AG04449 (cell line): ENCODE results near the gene MX2.

Source experiments
- CTCF ChIA-PET: fragments of 350-600 bp; formaldehyde crosslinking; extraction: SDS; loops from one replicate; lab custom pipeline; 2021; ENCODE audit warnings: antibody characterized with exemption; lab: Yijun Ruan, JAX
- POLR2A ChIA-PET: fragments of 400-600, 350-600 bp; formaldehyde crosslinking; extraction: SDS; loops from one replicate; lab custom pipeline; 2020; ENCODE audit warnings: antibody characterized with exemption, inconsistent platforms; lab: Yijun Ruan, JAX
- DNase-seq: peaks from one replicate; pipeline ENCODE4 v3.0.0-alpha.2; 2010; ENCODE audit warnings: low read depth, low spot score
- H3K4me3 ChIP-seq: 2 replicates; pipeline ENCODE4 v1.5.1; 2011; ENCODE audit warnings: low read depth, mild to moderate bottlenecking, control low read depth, low read length
- TF ChIP-seq, protein P1 (sequence below): IDR thresholded peaks from one replicate; pipeline ENCODE4 v1.5.1; 2011; ENCODE audit warnings: mild to moderate bottlenecking, moderate library complexity, low read length, control low read depth, inconsistent platforms; ENCODE audit not compliant: insufficient read depth; ENCODE audit errors: missing control alignments

MX2 gene

DNA sequence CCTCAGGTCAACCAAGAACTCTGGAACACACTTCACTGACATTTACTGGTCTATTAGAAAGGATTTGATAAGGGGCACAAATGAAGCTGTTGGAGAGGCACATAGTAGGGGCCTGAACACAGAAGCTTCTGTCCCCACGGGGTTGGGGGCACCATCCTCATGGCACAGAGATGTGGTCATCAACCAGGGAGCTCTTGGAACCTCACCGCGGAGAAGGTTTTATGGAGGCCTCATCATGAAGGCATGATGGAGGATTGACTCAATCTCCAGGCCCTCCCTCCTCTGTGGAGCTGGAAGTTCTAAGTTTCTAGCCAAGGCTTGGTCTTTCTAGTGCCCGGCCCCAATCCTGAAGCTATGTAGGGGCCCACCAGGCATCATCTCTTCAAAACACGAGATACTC, 87.8 kb downstream of the MX2 start:
- DNase-seq: no peak
- POLR2A ChIA-PET: no interaction called here
- CTCF ChIA-PET: interaction anchor here (0.8 to 1.8 kb wide), 2 partner anchors 11 to 167 kb away, joined by 3 to 8 read pairs; no protein-coding TSS in a partner anchor
- no peak overlapping the region for H3K4me3 ChIP-seq
- TF ChIP-seq, protein P1, sequence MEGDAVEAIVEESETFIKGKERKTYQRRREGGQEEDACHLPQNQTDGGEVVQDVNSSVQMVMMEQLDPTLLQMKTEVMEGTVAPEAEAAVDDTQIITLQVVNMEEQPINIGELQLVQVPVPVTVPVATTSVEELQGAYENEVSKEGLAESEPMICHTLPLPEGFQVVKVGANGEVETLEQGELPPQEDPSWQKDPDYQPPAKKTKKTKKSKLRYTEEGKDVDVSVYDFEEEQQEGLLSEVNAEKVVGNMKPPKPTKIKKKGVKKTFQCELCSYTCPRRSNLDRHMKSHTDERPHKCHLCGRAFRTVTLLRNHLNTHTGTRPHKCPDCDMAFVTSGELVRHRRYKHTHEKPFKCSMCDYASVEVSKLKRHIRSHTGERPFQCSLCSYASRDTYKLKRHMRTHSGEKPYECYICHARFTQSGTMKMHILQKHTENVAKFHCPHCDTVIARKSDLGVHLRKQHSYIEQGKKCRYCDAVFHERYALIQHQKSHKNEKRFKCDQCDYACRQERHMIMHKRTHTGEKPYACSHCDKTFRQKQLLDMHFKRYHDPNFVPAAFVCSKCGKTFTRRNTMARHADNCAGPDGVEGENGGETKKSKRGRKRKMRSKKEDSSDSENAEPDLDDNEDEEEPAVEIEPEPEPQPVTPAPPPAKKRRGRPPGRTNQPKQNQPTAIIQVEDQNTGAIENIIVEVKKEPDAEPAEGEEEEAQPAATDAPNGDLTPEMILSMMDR: no peak

GRCh38 chr21:41451753-41452676, 90.2 kb downstream of the MX2 start:
- no peak overlapping the region for H3K4me3 ChIP-seq
- DNase-seq: no peak
- ChIA-PET POLR2A (no interaction called here), CTCF (interaction anchor here (1.5 to 1.8 kb wide), 2 partner anchors 22 to 169 kb away, joined by 3 to 8 read pairs; no protein-coding TSS in a partner anchor)
- TF ChIP-seq, protein P1: no peak

DNA sequence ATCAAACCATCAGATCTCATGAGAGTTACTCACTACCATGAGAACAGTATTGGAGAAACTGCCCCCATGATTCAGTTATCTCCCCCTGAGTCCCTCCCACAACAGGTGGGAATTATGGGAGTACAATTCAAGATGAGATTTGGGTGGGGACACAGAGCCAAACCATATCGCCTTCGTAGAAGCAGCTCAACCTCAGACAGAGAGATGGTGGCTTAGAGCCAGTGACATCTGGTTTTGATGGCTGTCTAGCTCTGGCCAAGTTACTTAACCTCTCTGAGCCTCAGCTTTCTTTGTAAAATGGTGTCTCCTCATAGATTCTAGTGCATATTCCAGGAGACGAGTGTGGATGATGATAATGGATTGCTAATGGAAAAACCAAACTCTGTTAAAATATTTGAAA, 91.4 kb downstream of the MX2 start:
- POLR2A ChIA-PET: no interaction called here
- TF ChIP-seq, protein P1: no peak
- no peak overlapping the region for H3K4me3 ChIP-seq
- no peak for DNase-seq
- CTCF ChIA-PET: interaction anchor here (8.4 kb wide), 1 partner anchor 169 kb away, joined by 153 read pairs; no protein-coding TSS in a partner anchor

DNA sequence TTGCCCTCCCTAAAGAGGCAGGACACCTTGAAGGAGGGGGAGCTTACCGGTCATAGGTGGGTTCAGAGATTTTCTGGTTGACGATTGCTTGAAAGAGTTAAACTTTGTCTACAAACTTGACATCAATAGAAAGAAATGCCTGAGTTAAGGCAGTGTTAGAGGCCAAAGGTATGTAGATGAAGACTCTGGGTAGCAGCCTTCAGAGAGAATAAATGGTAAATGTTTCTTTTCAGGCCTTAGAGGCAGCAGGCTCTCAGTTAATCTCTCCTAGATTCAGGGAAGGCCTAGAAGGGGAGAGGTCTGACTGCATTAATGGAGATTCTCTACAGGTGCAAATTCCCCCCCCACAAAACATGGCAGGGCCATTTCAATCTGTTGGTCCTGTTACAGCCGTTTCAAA, 91.9 kb downstream of the MX2 start:
- ChIA-PET POLR2A (no interaction called here), CTCF (interaction anchor here (8.4 kb wide), 1 partner anchor 169 kb away, joined by 153 read pairs; no protein-coding TSS in a partner anchor)
- DNase-seq: no peak
- no peak overlapping the region for H3K4me3 ChIP-seq
- TF ChIP-seq, protein P1: no peak

GRCh38 chr21:41458121-41458520, 96.3 kb downstream of the MX2 start:
- POLR2A ChIA-PET: no interaction called here
- CTCF ChIA-PET: interaction anchor here (1.0 to 8.4 kb wide), 7 partner anchors 9 to 334 kb away, joined by 3 to 153 read pairs (median 4); no protein-coding TSS in a partner anchor
- H3K4me3 ChIP-seq: no peak overlapping the region
- TF ChIP-seq, protein P1: no peak
- DNase-seq: no peak

DNA sequence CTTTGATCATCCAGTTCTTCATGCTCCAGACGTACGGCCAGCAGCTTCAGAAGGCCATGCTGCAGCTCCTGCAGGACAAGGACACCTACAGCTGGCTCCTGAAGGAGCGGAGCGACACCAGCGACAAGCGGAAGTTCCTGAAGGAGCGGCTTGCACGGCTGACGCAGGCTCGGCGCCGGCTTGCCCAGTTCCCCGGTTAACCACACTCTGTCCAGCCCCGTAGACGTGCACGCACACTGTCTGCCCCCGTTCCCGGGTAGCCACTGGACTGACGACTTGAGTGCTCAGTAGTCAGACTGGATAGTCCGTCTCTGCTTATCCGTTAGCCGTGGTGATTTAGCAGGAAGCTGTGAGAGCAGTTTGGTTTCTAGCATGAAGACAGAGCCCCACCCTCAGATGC, 96.7 kb downstream of the MX2 start:
- ChIA-PET CTCF (interaction anchor here (0.9 to 8.4 kb wide), 9 partner anchors 8 to 334 kb away, joined by 3 to 153 read pairs (median 3); no protein-coding TSS in a partner anchor), POLR2A (no interaction called here)
- H3K4me3 ChIP-seq: no peak overlapping the region
- no peak for DNase-seq
- TF ChIP-seq, protein P1: no peak
